ENCODE data around the gene ATP6V0A1.

- TF ChIP-seq EZH2 (IDR thresholded peaks at IDR 0.05; ENCODE audit: borderline replicate concordance, low read length) (no peak), CTCF (conservative IDR thresholded peaks at IDR 0.05 in 1 of 2, IDR thresholded peaks at IDR 0.05 in 1 of 2; ENCODE audit: extremely low read depth in 1 of 2, insufficient read depth in 1 of 2, low read depth in 1 of 2, low read length in 2 of 2) (no peak)
Observed at GRCh38 chr17:42541041-42541833, 82.6 kb downstream of the ATP6V0A1 start.
